SK-N-MC (cell line): ENCODE results near the gene NDUFS8.

Source experiments
- EZH2 ChIP-seq: fragments of 200-600 bp; sonication (generic); IDR thresholded peaks from one replicate; pipeline ENCODE4 v1.6.1; 2017; ENCODE audit warnings: antibody characterized with exemption
- FOXP2 ChIP-seq: optimal IDR thresholded peaks from 2 replicates; pipeline ENCODE3; 2011; ENCODE audit warnings: mild to moderate bottlenecking, moderate library complexity; ENCODE audit not compliant: insufficient read depth; ENCODE audit errors: extremely low read length, control extremely low read depth
- POLR2AphosphoS5 ChIP-seq: IDR thresholded peaks from 2 replicates; pipeline ENCODE4 v1.6.1; 2012; ENCODE audit warnings: mild to moderate bottlenecking, low read depth, low read length, borderline replicate concordance

DNA sequence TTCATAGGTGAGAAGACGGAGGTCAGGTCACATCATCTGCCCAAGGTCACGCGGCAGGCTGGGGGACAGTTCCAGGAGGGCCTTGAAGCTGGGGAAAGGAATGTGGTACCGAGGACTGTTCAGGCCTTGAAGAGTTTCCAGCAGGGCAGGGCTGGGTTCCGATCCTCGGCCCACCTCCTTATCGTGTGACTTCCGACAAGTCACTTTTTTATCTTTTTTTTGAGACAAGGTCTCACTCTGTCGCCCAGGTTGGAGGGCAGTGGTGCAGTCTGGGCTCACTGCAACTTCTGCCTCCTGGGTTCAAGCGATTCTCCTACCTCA, 623 bp downstream of the NDUFS8 start:
- TF ChIP-seq EZH2 (no peak), POLR2AphosphoS5 (no peak), FOXP2 (no peak)
